Gastrocnemius medialis (tissue), 4 donors: ENCODE data around the gene ERO1B. TPM values are rescaled to one million over a fixed set of nuclear protein-coding genes. Genes with fewer than 3 reads are reported as not detected.

Experiments
- ATAC-seq, 2 donors: fragments of 150-250 bp; one replicate each; pipeline ENCODE4 v1.9.1; 2016
- DNase-seq, 2 donors: peaks; one replicate each; pipeline ENCODE4 v3.0.0-alpha.2; 2019
- H3K27ac ChIP-seq, 4 donors: fragments of 200-600 bp; sonication (generic); 1 replicate in 1 of 4; 2 replicates in 3 of 4; pipeline ENCODE4 v1.5.1; 2016 to 2018; ENCODE audit warnings: mild to moderate bottlenecking in 2 of 4, moderate library complexity in 1 of 4
- H3K27me3 ChIP-seq, 3 donors: fragments of 200-600 bp; sonication (generic) in 2 of 3; 1 replicate in 1 of 3; 2 replicates in 2 of 3; pipeline versions ENCODE4 v1.5.1 to v1.6.0; 2016 to 2019; ENCODE audit warnings: mild to moderate bottlenecking in 1 of 3, moderate library complexity in 1 of 3
- H3K36me3 ChIP-seq, 2 donors: fragments of 200-600 bp; sonication (generic) in 1 of 2; one replicate each; pipeline ENCODE4 v1.5.1; 2017 to 2018
- H3K4me1 ChIP-seq, 2 donors: fragments of 200-600 bp; sonication (generic) in 1 of 2; one replicate each; pipeline ENCODE4 v1.5.1; 2016 to 2017; ENCODE audit warnings: mild to moderate bottlenecking in 2 of 2
- H3K4me3 ChIP-seq, 4 donors: fragments of 200-600 bp; sonication (generic) in 3 of 4; 1 replicate in 1 of 4; 2 replicates in 3 of 4; pipeline ENCODE4 v1.5.1; 2016 to 2019; ENCODE audit warnings: mild to moderate bottlenecking in 2 of 4
- H3K9me3 ChIP-seq, 3 donors: fragments of 200-600 bp; sonication (generic) in 2 of 3; 1 replicate in 1 of 3; 2 replicates in 2 of 3; pipeline ENCODE4 v1.5.1; 2016 to 2019
- CTCF ChIP-seq, 5 experiments: fragments of 450-650 bp in 3 of 5; fragments of 200-600 bp in 2 of 5; sonication (generic) in 2 of 5; IDR thresholded peaks in 4 of 5; conservative IDR thresholded peaks in 1 of 5; 1 replicate in 4 of 5; 2 replicates in 1 of 5; pipeline ENCODE4 v1.5.1; 2016 to 2019; ENCODE audit warnings: antibody characterized with exemption in 5 of 5, mild to moderate bottlenecking in 3 of 5, moderate library complexity in 3 of 5
- POLR2A ChIP-seq, 2 donors: fragments of 450-650 bp; IDR thresholded peaks; one replicate each; pipeline ENCODE4 v1.6.1; 2017; ENCODE audit warnings: antibody characterized with exemption in 2 of 2, mild to moderate bottlenecking in 2 of 2, moderate library complexity in 2 of 2
- in situ Hi-C, 4 donors: fragments of 200-750 bp; cut with MboI; loops; one replicate each; pipeline versions ENCODE4 v1.15.0 to v1.8.0; 2017; ENCODE audit warnings: low sequenced_read_pairs in 4 of 4
- intact Hi-C: fragments of 100-400 bp; cut with DNase I; formaldehyde crosslinking; loops from one replicate; pipeline ENCODE4 v1.15.1; 2023; ENCODE audit warnings: low total_unique reads
- total RNA-seq, 4 donors: library from RNA; depleted of rRNA; stranded (reverse); fragments of >200 nt; gene quantifications; one replicate each; pipeline versions ENCODE4 v1.1.0 to v1.2.3, GENCODE V29; 2016

Gene ERO1B
- total RNA-seq, 4 donors from 2014 or later = 3.6 to 10.2 (median 5.8) TPM

DNA sequence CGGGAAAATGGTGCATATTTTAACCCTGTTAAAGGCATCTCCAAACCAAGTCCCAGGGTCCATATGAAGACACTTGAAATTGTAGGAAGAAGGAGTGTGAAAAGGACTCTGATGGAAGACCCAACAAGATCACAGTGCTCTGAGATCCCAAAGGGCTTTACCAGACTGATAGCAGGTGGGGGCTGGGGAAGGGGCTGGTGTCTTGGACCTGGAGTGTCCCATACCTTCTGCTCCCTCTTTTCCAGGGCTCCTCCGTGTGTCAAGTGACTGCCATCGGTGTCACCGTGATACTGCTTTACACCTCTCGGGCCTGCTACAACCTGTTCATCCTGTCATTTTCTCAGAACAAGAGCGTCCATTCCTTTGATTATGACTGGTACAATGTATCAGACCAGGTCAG, 102.1 kb downstream of the ERO1B start:
- intact Hi-C loops (no loop called here), in situ Hi-C loops (no loop called here)
- no peak overlapping the region for H3K4me3 ChIP-seq
- no peaks in the 10 kb centered on the region for H3K9me3 ChIP-seq
- no peaks in the 10 kb centered on the region for H3K36me3 ChIP-seq
- DNase-seq (no peak), ATAC-seq (no peak)
- H3K4me1 ChIP-seq = no peaks in the 10 kb centered on the region
- H3K27me3 ChIP-seq = no peaks in the 10 kb centered on the region
- TF ChIP-seq POLR2A (IDR thresholded peaks at IDR 0.05) = no peak
- no peak for TF ChIP-seq CTCF (IDR thresholded peaks at IDR 0.05 in 4 of 5, conservative IDR thresholded peaks at IDR 0.05 in 1 of 5)
- no peak overlapping the region for H3K27ac ChIP-seq

GRCh38 chr1:236176337-236177336, 105.1 kb downstream of the ERO1B start:
- Histone ChIP-seq H3K4me3 (no peak overlapping the region), H3K9me3 (no peaks in the 10 kb centered on the region), H3K27ac (no peak overlapping the region), H3K27me3 (no peaks in the 10 kb centered on the region), H3K36me3 (no peaks in the 10 kb centered on the region), H3K4me1 (no peaks in the 10 kb centered on the region)
- intact Hi-C loops = no loop called here
- in situ Hi-C loops = no loop called here
- no peak for ATAC-seq
- no peak for DNase-seq
- TF ChIP-seq CTCF (IDR thresholded peaks at IDR 0.05 in 4 of 5, conservative IDR thresholded peaks at IDR 0.05 in 1 of 5) (no peak), POLR2A (IDR thresholded peaks at IDR 0.05) (no peak)

DNA sequence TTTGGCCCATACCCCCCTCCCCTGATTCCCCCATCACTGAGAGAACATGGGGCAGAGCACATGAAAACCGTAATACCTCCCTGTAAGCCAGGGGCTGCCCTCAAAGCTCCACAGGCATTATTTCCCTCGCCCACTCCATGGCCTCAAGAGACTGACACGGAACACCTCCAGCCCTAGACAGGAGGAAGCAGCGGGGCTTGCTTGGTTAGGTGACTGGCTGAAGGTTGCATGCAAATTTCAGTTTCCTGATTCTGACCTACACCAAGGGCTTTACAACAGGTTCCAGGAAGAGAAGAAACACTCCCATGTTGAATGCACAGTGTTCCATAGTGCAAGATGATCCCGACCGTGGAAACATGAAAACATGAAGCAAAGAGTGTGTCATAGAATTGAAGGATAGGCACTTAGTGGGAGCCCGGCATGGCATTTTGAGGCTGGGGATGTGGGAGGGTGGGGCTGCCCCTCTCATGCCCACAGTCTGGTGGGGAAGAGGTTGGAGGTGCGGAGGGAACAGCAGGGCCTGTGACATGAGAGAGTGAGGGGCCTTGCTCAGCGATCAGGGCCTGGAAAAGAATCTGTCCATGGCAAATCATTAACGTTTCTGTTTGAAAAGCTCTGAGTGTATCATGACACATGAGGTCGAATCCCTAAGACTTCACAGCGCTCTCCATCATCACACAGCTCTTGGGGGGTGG, 106.0 kb downstream of the ERO1B start:
- Histone ChIP-seq H3K36me3 (no peaks in the 10 kb centered on the region), H3K9me3 (no peaks in the 10 kb centered on the region), H3K27me3 (no peaks in the 10 kb centered on the region), H3K27ac (no peak overlapping the region), H3K4me1 (no peaks in the 10 kb centered on the region), H3K4me3 (no peak overlapping the region)
- intact Hi-C loops = no loop called here
- no peak for ATAC-seq
- DNase-seq = no peak
- in situ Hi-C loops = no loop called here
- no peak for TF ChIP-seq CTCF (IDR thresholded peaks at IDR 0.05 in 4 of 5, conservative IDR thresholded peaks at IDR 0.05 in 1 of 5)
- no peak for TF ChIP-seq POLR2A (IDR thresholded peaks at IDR 0.05)

- ATAC-seq (no peak), DNase-seq (no peak)
- Histone ChIP-seq H3K4me1 (no peaks in the 10 kb centered on the region), H3K27ac (no peak overlapping the region), H3K4me3 (no peak overlapping the region), H3K9me3 (no peaks in the 10 kb centered on the region), H3K36me3 (no peaks in the 10 kb centered on the region), H3K27me3 (no peaks in the 10 kb centered on the region)
- TF ChIP-seq CTCF (IDR thresholded peaks at IDR 0.05 in 4 of 5, conservative IDR thresholded peaks at IDR 0.05 in 1 of 5) (no peak), POLR2A (IDR thresholded peaks at IDR 0.05) (no peak)
- in situ Hi-C loops (no loop called here), intact Hi-C loops (no loop called here)
These were observed 108.5 kb downstream of the ERO1B start for GRCh38 chr1:236173174-236173767.
